ENCODE results near the gene PPP6R2. TPM values are rescaled to one million over a fixed set of nuclear protein-coding genes. Genes with fewer than 3 reads are reported as not detected.
A peak's percentile ranks its signal among the peaks of the same experiment; 100 is the strongest.

Gene PPP6R2
- total RNA-seq, 1 donor from 2014 or later = 55.5 TPM

DNA sequence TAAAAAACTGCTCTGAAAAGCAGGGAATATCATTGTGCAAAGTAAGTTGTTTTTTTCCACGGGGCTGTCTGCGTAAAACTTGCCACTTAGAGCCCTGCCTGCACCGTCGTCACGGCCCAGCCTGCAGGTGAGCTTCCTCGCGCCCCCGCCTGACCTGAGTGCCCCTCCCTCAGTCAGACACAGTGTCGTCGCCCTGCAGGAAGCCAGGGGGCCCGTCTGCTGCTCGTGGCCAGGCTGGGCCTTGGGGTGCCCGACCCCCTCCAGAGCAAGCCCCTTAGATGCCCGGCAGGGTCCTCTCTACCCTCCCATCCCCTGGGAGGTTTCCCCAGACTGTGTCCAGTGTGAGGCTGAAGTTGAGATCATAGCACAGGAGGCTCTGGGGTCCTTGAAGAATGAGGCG lies 100.1 kb downstream of the PPP6R2 start:
- Histone ChIP-seq H3K4me1 (no peaks in the 10 kb centered on the region), H3K27me3 (no peaks in the 10 kb centered on the region), H3K27ac (no peak overlapping the region), H3K4me3 (no peak overlapping the region), H3K9me3 (no peaks in the 10 kb centered on the region), H3K36me3 (peaks cover 51 to 62% of the 10 kb centered on the region in 2 donors)
- TF ChIP-seq, protein P1, sequence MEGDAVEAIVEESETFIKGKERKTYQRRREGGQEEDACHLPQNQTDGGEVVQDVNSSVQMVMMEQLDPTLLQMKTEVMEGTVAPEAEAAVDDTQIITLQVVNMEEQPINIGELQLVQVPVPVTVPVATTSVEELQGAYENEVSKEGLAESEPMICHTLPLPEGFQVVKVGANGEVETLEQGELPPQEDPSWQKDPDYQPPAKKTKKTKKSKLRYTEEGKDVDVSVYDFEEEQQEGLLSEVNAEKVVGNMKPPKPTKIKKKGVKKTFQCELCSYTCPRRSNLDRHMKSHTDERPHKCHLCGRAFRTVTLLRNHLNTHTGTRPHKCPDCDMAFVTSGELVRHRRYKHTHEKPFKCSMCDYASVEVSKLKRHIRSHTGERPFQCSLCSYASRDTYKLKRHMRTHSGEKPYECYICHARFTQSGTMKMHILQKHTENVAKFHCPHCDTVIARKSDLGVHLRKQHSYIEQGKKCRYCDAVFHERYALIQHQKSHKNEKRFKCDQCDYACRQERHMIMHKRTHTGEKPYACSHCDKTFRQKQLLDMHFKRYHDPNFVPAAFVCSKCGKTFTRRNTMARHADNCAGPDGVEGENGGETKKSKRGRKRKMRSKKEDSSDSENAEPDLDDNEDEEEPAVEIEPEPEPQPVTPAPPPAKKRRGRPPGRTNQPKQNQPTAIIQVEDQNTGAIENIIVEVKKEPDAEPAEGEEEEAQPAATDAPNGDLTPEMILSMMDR (IDR thresholded peaks at IDR 0.05) = no peak
- peak in 1 of 2 donors; percentile 5 for DNase-seq (ENCODE audit: low spot score in 2 of 2)
- intact Hi-C loops (cut with DNase I) = no loop called here

DNA sequence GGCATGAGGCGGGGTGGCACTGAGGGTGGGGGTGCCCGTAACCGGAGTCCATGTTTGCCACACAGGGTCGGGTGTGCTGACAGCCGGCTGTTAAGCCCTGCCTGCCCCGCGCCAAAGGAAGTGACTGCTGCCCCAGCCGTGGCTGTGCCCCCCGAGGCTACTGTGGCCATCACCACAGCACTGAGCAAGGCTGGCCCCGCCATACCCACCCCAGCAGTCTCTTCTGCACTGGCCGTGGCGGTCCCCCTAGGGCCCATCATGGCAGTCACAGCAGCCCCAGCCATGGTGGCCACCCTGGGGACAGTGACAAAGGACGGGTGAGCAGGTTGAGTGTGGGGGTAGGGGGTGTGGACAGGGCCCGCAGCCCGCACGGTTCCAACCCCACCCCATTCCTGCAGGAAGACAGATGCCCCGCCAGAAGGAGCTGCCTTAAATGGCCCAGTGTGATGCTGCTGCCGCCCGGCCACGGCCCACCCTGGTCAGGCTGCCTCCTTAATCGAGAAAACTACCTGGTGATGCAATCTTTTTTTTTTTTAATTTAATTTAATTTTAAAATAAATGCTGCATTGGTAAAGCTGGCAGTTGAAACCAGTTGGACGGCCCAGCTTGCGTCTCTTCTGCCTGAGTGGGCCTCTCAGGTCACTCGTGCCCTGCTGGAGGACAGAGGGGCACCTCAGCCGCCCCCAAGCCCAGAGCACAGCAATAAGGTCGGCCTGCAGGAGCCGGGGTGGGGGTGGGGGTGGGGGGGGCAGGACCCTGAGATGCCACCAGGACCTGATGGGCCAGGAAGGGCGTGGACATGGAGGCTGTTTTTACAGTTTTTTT lies 100.9 kb downstream of the PPP6R2 start:
- H3K4me1 ChIP-seq = no peaks in the 10 kb centered on the region
- DNase-seq (ENCODE audit: low spot score in 2 of 2) = no peak
- H3K4me3 ChIP-seq = no peak overlapping the region
- H3K27me3 ChIP-seq = no peaks in the 10 kb centered on the region
- peaks cover 52 to 58% of the 10 kb centered on the region in 2 donors for H3K36me3 ChIP-seq
- no peaks in the 10 kb centered on the region for H3K9me3 ChIP-seq
- intact Hi-C loops (cut with DNase I) = no loop called here
- TF ChIP-seq, protein P1 (IDR thresholded peaks at IDR 0.05) = no peak
- no peak overlapping the region for H3K27ac ChIP-seq

DNA sequence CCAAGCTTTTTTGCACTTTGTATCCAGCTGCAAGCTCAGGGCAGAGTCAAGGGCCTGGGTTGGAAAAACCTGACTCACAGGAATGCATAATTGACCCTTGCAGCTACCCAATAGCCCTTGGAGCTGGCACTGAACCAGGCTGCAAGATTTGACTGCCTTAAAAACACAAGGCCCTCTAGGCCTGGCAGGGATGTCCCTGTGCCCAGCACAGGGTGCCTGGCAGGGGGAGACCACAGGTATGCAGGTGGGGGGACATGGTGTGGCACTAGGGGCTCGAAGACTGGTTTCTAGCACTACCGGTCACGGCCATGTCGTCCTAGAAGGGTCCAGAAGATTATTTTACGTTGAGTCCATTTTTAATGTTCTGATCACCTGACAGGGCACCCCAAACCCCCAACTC lies 101.5 kb downstream of the PPP6R2 start:
- no peak for DNase-seq (ENCODE audit: low spot score in 2 of 2)
- no peak overlapping the region for H3K4me3 ChIP-seq
- no peaks in the 10 kb centered on the region for H3K27me3 ChIP-seq
- intact Hi-C loops (cut with DNase I) = no loop called here
- peaks cover 49 to 52% of the 10 kb centered on the region in 2 donors for H3K36me3 ChIP-seq
- TF ChIP-seq, protein P1 (IDR thresholded peaks at IDR 0.05) = no peak
- no peaks in the 10 kb centered on the region for H3K9me3 ChIP-seq
- H3K27ac ChIP-seq = no peak overlapping the region
- no peaks in the 10 kb centered on the region for H3K4me1 ChIP-seq

DNA sequence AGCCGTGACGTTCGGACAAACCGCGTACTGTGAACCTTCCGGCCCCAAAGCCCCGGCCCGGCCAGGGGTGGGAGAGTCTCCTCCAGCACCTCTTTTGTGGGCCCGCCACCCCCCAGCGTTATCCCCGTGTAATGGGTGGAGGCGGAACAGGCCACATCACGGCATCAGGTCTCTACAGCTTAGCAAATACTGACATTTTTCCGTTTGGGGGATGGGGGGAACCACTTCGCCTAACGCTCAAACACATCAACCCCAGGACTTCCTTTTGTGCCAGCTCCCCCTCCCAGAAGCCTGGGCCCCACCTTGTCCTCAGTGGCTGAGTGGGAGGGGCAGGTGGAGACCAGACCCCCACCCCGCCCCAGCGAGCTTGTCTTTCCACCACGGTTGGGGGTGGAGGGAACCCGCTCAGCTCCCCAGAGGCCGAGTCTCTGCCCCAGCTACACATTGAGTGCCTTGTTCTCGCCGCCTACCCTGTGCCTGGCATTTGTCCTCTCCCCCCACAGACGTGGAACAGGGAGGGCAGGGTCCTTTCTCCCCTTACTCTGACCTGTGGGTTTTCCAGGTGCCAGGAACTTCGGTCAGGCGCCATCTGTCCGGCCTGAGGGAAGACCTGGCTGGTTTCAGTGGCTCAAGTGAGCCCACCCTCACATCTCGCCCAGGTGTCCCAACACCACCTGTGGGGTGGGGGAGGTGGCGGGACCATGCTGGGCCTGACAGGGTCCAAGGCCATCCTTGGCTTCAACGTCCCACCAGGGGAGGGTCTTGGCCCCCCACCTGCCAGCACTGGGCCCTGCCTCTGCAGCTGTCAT lies 102.1 kb downstream of the PPP6R2 start:
- Histone ChIP-seq H3K4me1 (no peaks in the 10 kb centered on the region), H3K36me3 (peaks cover 49 to 52% of the 10 kb centered on the region in 2 donors), H3K9me3 (no peaks in the 10 kb centered on the region), H3K27ac (no peak overlapping the region), H3K27me3 (no peaks in the 10 kb centered on the region), H3K4me3 (no peak overlapping the region)
- DNase-seq (ENCODE audit: low spot score in 2 of 2) = peak in 1 of 2 donors; percentile 6
- TF ChIP-seq, protein P1 (IDR thresholded peaks at IDR 0.05) = no peak
- intact Hi-C loops (cut with DNase I) = no loop called here

DNA sequence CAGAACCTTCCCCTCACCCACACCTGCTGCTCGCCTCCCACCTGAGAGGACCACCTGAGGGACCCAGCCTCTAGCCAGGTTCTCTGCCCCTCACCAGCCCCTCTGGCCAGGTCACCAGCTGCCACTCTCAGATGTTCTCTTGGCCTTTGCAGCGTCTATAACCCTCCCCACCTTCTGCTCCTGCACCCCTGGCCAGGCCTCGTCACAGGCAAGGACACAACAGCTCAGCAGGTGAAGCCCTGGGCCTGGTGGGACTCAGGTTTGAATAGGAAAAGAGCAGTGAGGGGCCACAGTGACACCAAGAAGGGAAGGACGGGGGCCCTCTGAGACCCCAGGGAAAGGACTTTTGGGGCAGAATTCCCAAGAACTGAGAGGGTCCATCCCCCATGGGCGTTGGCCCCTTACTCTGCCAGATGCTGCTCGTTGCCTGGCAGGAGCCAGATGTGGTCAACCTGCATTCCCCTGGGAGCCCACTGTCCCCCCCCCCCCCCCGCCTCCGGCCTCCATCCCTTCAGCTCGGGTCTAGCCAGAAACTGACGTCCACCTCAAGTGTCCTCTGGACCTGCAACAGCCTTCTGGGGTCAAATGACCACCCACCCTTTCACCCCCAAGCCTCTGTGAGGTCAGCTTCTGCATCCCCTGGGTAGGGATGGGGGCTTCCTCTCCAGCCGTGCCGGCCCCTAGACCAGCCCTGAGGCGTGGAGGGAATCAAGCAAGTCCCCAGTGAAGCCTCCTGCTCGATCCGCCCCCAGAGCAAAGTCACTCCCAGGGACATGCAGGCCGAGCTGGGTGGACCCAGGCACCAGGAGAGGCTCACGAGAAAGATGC lies 103.0 kb downstream of the PPP6R2 start:
- no peak overlapping the region for H3K27ac ChIP-seq
- no peaks in the 10 kb centered on the region for H3K9me3 ChIP-seq
- H3K36me3 ChIP-seq = peaks cover 46 to 52% of the 10 kb centered on the region in 2 donors

More for the DNA sequence above, 103.0 kb downstream of the PPP6R2 start:
- no peaks in the 10 kb centered on the region for H3K4me1 ChIP-seq
- no peak for DNase-seq (ENCODE audit: low spot score in 2 of 2)
- H3K4me3 ChIP-seq = no peak overlapping the region
- no peaks in the 10 kb centered on the region for H3K27me3 ChIP-seq
- TF ChIP-seq, protein P1 (IDR thresholded peaks at IDR 0.05) = no peak
- intact Hi-C loops (cut with DNase I) = no loop called here

All from ascending aorta (tissue), 2 donors.